Measurements from ENCODE around the gene NPL.

Gene NPL

DNA sequence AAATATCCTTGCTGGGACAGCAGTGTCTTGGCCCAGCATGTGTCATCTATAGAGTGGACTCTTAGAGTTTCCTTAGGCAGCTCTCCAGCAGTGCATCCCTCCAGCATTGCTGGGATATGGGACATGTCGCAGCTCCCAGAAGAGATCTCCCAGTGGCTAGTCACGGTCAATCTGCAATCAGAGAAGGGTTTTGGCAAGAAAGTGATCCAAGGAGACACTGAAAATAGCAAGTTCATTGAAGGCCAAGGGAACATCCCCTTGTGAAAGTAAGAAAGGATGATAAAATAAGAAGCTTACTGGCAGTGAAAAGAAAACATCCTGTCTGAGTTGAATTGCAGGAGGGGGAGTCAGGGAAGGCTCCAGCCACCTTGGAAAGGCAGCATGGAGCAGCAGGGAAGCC, 19.3 kb upstream of the NPL start:
- no peak for TF ChIP-seq EZH2 (IDR thresholded peaks at IDR 0.05; ENCODE audit: borderline replicate concordance, low read depth, low read length, severe bottlenecking)
- TF ChIP-seq, protein P1, sequence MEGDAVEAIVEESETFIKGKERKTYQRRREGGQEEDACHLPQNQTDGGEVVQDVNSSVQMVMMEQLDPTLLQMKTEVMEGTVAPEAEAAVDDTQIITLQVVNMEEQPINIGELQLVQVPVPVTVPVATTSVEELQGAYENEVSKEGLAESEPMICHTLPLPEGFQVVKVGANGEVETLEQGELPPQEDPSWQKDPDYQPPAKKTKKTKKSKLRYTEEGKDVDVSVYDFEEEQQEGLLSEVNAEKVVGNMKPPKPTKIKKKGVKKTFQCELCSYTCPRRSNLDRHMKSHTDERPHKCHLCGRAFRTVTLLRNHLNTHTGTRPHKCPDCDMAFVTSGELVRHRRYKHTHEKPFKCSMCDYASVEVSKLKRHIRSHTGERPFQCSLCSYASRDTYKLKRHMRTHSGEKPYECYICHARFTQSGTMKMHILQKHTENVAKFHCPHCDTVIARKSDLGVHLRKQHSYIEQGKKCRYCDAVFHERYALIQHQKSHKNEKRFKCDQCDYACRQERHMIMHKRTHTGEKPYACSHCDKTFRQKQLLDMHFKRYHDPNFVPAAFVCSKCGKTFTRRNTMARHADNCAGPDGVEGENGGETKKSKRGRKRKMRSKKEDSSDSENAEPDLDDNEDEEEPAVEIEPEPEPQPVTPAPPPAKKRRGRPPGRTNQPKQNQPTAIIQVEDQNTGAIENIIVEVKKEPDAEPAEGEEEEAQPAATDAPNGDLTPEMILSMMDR (IDR thresholded peaks at IDR 0.05; ENCODE audit: borderline replicate concordance, extremely low read depth, low read length, poor library complexity, severe bottlenecking) = no peak
- no peaks in the 10 kb centered on the region for H3K27me3 ChIP-seq (ENCODE audit: insufficient read depth, low read length, poor library complexity)
- H3K79me2 ChIP-seq (ENCODE audit: insufficient read depth, low read length) = no peaks in the 10 kb centered on the region
- H3K4me1 ChIP-seq (ENCODE audit: insufficient read depth, low read length) = no peaks in the 10 kb centered on the region
- no peaks in the 10 kb centered on the region for H4K20me1 ChIP-seq (ENCODE audit: insufficient read depth, low read length)
- ATAC-seq (ENCODE audit: insufficient read depth, low read depth) = no peak
- H3K36me3 ChIP-seq (ENCODE audit: insufficient read depth, low read length) = no peaks in the 10 kb centered on the region
- H3K9ac ChIP-seq (ENCODE audit: low read depth, low read length) = no peak overlapping the region
- no peak overlapping the region for H3K4me2 ChIP-seq (ENCODE audit: insufficient read depth, low read length)
- no peaks in the 10 kb centered on the region for H3K9me3 ChIP-seq (ENCODE audit: insufficient read depth, low read length, severe bottlenecking)
- DNase-seq = no peak
- H2AFZ ChIP-seq (ENCODE audit: low read depth, low read length) = no peak overlapping the region
- no peak overlapping the region for H3K27ac ChIP-seq (ENCODE audit: low read length)
- no peak overlapping the region for H3K4me3 ChIP-seq (ENCODE audit: low read depth in 1 of 2, low read length in 2 of 2)

DNA sequence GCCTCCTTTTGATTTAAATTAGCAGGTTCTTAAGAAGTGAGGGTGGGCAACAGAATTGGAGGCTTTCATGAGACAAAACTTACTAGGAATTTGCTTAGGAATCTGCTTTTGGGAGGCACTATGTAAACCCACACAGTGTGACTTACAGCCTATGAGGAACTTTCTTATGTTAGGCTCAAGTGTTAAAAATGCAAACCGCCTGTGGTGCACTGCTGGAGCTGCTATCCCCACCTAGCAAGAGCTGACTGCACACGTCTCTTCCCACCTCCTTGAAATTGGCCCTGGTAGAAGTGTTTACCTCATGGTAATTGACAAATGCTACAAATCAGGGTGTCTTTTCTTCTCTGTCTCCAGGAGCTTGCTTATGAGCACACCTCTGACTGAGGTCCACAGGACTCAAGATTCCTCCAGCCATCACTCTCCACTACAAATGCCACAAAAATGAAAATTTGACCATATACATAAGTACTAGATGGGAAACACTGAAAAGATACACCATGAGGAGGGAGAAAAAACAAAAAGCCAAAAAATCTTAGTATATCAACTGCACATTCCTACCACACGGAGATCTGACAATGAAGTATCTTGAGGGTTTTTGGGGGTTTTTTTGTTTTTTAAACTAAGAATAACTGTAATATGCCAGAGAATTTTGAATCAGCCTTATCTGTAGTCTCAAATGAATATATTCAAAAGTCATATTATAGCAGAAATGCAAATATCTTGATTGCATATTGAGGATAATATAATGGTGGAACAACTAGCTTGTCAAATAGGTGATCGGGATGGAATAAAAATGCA, 18.2 kb upstream of the NPL start:
- H3K36me3 ChIP-seq (ENCODE audit: insufficient read depth, low read length) = no peaks in the 10 kb centered on the region
- no peak overlapping the region for H3K27ac ChIP-seq (ENCODE audit: low read length)
- no peak overlapping the region for H3K4me2 ChIP-seq (ENCODE audit: insufficient read depth, low read length)
- ATAC-seq (ENCODE audit: insufficient read depth, low read depth) (no peak), DNase-seq (no peak)
- no peaks in the 10 kb centered on the region for H3K79me2 ChIP-seq (ENCODE audit: insufficient read depth, low read length)
- no peaks in the 10 kb centered on the region for H3K27me3 ChIP-seq (ENCODE audit: insufficient read depth, low read length, poor library complexity)
- no peaks in the 10 kb centered on the region for H3K4me1 ChIP-seq (ENCODE audit: insufficient read depth, low read length)
- H4K20me1 ChIP-seq (ENCODE audit: insufficient read depth, low read length) = no peaks in the 10 kb centered on the region
- H3K9ac ChIP-seq (ENCODE audit: low read depth, low read length) = no peak overlapping the region
- no peak overlapping the region for H3K4me3 ChIP-seq (ENCODE audit: low read depth in 1 of 2, low read length in 2 of 2)
- H3K9me3 ChIP-seq (ENCODE audit: insufficient read depth, low read length, severe bottlenecking) = no peaks in the 10 kb centered on the region
- TF ChIP-seq, protein P1 (IDR thresholded peaks at IDR 0.05; ENCODE audit: borderline replicate concordance, extremely low read depth, low read length, poor library complexity, severe bottlenecking) = no peak
- TF ChIP-seq EZH2 (IDR thresholded peaks at IDR 0.05; ENCODE audit: borderline replicate concordance, low read depth, low read length, severe bottlenecking) = no peak
- H2AFZ ChIP-seq (ENCODE audit: low read depth, low read length) = no peak overlapping the region

DNA sequence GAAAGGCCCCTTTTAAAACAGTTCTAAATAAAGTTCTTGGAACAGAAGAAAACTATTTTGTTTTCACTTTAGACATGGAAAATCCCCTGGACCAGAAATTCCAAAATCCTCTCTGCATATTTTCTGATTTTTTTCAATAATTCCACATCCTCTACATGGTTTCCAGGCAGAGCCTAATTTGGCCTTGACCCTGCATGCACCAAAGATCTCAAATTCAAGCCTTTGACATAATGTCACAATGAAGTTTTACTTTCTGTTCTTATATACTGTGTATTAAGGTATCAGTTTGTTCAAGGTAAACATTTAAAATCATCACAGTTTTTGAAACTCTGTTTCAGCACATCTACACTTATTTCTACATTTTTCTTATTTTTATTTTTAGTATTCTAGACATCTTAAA, 12.2 kb upstream of the NPL start:
- Histone ChIP-seq H2AFZ (ENCODE audit: low read depth, low read length) (no peak overlapping the region), H3K4me1 (ENCODE audit: insufficient read depth, low read length) (peaks cover 8% of the 10 kb centered on the region), H3K79me2 (ENCODE audit: insufficient read depth, low read length) (no peaks in the 10 kb centered on the region), H3K27ac (ENCODE audit: low read length) (no peak overlapping the region), H3K9ac (ENCODE audit: low read depth, low read length) (no peak overlapping the region), H4K20me1 (ENCODE audit: insufficient read depth, low read length) (no peaks in the 10 kb centered on the region), H3K4me3 (ENCODE audit: low read depth in 1 of 2, low read length in 2 of 2) (no peak overlapping the region), H3K36me3 (ENCODE audit: insufficient read depth, low read length) (no peaks in the 10 kb centered on the region), H3K27me3 (ENCODE audit: insufficient read depth, low read length, poor library complexity) (no peaks in the 10 kb centered on the region), H3K9me3 (ENCODE audit: insufficient read depth, low read length, severe bottlenecking) (no peaks in the 10 kb centered on the region), H3K4me2 (ENCODE audit: insufficient read depth, low read length) (no peak overlapping the region)
- DNase-seq (no peak), ATAC-seq (ENCODE audit: insufficient read depth, low read depth) (no peak)
- TF ChIP-seq EZH2 (IDR thresholded peaks at IDR 0.05; ENCODE audit: borderline replicate concordance, low read depth, low read length, severe bottlenecking) = no peak
- TF ChIP-seq, protein P1 (IDR thresholded peaks at IDR 0.05; ENCODE audit: borderline replicate concordance, extremely low read depth, low read length, poor library complexity, severe bottlenecking) = no peak
